HG03460 (cell line): ENCODE measurements around the gene KATNB1.

Source experiments
- ATAC-seq: cut with Tn5 transposase; IDR thresholded peaks from one replicate; pipeline ENCODE4 v1.9.1; 2021; ENCODE audit not compliant: unreplicated experiment

Gene KATNB1, protein sequence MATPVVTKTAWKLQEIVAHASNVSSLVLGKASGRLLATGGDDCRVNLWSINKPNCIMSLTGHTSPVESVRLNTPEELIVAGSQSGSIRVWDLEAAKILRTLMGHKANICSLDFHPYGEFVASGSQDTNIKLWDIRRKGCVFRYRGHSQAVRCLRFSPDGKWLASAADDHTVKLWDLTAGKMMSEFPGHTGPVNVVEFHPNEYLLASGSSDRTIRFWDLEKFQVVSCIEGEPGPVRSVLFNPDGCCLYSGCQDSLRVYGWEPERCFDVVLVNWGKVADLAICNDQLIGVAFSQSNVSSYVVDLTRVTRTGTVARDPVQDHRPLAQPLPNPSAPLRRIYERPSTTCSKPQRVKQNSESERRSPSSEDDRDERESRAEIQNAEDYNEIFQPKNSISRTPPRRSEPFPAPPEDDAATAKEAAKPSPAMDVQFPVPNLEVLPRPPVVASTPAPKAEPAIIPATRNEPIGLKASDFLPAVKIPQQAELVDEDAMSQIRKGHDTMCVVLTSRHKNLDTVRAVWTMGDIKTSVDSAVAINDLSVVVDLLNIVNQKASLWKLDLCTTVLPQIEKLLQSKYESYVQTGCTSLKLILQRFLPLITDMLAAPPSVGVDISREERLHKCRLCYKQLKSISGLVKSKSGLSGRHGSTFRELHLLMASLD

DNA sequence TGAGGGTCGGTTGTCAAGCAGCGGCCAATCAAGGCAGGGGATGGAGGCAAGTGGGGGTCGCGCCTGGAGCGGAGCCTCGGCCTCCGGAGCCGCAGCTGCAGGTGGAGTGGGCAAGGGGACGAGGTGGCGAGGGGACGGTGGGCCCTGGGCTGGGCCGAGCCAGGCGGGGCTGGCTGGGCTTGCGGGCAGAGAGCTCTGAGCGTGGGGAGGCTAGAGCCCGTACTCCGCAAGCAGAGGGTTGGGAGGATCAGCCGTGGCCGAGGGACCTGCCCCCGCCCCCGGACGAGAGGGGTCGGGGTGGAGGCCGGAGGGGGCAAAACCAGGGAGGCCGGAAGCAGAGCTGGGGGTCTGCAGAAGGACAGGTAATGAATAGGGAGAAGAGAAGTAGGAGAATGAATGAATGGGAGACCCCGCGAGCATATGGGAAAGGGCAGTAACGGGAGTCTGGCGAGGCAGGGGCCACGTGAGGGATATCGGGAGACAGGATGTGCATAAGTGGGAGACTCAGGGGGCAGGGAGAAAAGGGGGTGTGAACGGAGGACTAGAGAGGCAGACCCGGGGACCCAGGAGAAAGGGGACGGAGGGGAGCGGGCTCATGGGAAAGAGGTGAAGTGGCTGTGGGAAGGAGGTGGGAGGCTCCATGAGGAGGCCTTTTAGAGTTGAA lies at the start of gene KATNB1:
Gene KATNB1, plus strand, starts transcription at position 16 of the 664 bp plus-strand sequence. CDS start 1,474 bp downstream, outside the sequence.
- ATAC-seq: no peak

DNA sequence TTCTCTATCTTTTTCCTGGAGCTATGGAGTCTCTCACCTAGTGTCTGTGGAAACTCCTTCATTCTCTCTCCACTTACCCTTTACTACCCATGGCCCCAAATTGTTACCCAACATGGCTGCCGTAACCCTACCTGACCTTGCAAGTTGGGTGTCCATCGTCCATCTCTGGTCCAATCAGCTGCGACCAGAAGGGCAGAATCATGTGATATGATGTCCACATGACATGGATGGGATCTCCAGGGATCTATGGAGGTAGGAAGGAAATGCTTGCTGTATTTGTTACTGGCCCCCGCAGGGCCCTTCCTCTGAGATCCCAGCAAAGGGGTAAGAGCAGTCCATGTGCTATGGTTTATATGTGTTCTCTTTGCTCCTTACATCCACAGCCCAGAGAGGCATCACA lies 49.0 kb upstream of the KATNB1 start:
- no peak for ATAC-seq

DNA sequence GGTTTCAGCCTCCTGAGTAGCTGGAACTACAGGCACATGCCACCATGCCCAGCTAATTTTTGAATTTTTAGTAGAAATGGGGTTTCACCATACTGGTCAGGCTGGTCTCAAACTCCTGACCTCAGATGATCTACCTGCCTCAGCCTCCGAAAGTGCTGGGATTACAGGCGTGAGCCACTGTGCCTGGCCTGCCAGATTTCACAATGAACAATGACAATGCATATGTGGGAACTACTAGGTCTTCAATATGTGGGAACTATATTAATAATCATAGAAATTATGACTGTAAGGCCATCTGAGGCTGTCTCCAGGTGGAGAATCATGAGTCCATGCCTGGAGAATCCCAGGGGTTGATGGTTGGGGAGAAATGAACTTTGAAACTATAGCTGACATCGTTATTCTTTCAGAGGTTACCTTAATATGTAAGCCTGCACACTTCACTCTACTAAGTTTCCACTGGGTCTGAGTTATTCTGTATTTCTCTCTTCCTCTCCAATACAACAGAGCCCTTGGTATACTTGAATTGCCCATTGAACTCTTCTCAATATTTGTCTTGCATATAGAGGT lies 48.1 kb upstream of the KATNB1 start:
- no peak for ATAC-seq

DNA sequence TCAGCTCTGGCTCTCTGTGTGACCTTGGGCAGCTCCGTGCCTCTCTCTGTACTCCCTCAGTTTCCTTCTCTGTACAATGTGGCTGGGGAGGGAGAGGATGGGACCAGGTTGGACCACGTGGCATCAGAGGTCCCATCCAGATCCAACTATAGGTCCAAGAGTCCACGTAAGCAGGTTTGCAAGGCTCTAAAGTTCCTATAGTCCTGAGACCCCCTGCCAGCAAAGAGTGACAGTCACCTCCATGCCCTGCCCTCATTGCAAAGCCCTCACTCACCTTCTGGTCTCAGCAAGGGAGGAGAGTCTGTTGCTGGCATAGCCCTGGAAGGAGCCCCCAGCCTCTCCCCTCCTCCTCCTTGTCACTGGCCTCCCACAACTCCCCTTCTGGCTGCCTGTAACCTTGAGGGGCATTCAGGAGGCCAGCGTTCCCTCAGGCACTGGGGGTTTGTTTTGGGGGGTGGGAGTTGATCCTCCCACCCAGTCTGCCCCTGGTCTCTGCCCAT lies 47.0 kb upstream of the KATNB1 start:
- no peak for ATAC-seq

DNA sequence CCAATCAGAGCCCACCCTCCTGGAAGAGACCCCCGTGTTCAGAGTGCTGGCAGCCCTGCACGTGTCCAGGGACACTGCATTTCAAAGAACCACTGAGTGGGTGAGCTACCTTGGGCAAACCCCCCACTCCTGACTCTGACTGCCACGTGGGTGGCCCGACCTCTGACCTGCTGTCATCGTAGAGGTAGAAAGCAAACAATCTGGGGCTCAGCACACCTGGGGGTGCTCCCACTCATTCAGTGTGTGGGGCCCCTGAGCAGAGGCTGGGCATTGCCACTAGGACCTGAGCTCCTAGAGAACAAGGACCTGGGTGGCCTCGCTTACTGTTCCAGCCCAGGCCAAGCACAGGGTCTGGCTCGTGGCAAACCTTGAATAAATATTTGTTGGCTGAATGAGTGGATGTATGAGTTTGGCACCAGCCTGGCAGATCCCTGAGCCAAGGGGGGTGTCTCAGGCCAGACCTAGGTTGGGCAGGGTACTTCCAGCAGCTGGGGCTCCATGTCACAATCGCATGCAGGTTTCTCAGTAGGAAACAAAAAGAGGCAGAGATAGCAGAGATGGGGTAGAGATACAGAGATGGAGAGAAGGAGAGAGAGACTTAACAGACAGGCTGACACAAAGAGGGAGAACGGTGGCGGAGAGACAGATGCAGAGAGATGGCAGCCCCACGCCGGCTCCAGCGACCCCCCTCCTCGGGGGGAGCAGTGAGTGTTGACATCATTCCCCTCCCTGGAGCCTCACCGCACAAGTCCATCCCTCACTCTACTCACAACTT lies 46.4 kb upstream of the KATNB1 start:
- no peak for ATAC-seq

DNA sequence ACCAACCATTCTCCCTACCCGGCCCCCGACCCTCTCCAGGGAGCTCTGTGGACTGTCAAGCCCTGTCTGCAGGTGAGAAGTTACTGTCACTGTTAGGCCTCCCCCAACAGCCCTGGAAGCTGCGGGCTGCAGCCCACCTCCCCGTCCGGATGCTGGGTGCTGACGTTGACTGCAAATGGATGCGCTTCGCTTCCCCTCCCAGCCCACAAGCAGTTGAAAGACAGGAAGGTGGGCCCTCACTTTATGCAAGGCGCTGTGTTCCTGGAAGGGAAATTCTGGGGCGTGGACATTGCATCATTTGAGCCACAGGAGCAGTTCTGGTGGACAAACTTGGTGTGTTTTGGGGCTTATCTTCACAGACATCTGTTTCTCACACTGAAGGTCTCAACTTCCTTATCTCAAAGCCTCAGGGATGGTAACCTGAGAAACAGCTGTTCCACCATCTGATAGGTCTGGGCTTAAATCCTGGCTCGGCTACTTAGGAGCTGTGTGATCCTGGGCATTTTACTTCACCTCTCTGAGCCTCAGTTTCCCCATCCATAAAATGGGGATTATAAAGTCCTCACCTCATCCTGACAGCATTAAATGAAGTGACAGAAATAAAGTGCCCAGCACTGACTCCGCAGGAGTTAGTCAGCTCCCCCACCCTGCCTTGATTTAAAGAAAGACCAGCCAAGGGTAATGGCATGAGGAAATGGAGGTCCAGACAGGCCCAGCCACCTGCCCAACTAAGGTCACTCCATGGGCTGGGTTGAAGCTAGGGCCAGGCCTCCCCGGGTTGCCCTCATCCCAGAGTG lies 45.6 kb upstream of the KATNB1 start:
- ATAC-seq: peak; percentile 80

DNA sequence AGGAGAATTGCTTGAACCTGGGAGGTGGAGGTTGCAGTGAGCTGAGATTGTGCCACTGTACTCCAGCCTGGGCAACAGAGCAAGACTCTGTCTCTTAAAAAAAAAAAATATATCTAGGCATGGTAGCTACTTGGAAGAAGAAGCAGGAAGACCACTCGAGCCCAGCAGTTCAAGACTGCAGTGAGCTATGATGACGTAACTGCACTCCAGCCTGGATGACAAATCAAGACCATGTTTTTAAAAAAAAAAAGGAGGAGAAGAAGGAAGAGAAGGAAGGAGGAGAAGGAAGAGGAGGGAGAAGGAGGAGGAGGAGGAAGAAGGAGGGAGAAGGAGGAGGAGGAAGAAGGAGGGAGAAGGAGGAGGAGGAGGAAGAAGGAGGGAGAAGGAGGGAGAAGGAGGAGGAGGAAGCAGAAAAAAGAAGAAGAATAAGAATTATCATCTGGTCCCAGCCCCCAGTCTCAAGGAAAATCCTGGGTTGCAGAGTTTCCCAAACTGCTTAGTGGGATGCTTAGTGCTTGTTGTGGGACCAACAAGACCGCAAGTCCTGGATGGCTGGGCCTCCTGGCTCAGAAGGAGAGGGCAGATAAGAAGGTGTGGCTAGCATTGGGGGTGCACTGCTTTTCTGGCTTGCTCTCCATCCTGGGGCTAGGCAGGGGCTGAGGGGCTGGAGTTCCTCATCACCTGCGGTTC lies 44.6 kb upstream of the KATNB1 start:
- ATAC-seq: no peak

DNA sequence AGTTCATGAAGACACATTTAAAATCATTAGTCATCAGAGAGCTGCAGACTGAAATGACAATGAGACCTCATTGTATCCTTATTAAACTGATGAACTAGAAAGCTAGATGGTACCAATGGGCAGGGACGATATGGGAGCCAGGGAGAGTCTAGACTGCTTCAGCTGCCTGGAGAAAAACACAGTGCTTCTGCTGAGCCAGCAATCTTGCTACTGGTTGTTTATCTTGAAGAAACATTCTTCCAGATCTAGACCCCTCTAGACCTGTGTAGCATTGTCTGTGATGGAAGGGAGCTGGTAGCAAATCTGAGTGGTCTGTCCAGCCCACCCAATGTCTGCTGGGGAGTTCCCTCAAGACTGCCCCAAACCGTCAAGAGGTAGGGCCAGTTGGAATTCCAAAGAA lies 42.9 kb upstream of the KATNB1 start:
- no peak for ATAC-seq

DNA sequence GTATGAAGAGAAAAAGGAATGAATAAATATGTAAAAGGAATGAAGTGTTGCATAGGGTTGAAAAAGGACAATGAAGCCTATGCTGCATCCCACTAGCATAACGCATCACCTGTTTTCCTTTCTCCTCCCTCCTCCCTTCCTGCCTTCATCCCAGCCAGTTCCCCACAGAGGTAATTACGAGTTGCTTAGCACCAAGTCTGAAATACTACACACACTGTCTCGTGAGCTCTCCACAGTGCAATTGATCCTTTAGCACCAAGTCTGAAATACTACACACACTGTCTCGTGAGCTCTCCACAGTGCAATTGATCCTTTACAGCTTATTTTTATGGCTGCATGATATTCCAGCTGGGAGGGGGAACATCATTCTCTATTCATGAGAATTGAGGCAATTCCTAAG lies 42.0 kb upstream of the KATNB1 start:
- ATAC-seq: no peak

DNA sequence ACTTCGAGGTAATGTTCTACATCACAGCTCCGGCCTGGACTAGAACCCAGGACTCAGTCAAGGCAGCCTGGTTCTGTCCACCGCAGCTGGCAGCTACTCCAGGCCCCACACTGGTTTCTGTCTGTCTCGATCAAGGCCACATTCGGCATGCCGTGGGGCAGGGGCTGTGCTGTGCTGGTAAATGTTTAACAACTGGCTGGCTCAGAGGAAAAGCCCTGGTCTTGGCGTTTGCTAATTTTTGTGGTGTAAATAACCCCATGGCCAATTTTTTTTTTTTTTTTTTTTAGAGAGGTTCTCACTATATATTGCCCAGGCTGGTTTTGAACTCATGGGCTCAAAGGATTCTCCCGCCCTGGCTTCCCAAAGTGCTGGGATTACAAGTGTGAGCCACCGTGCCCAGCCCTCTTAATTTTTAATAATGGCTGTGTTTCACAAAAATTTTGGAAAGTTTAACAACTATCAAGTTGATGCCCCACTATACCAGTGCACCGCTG lies 41.3 kb upstream of the KATNB1 start:
- ATAC-seq: no peak

DNA sequence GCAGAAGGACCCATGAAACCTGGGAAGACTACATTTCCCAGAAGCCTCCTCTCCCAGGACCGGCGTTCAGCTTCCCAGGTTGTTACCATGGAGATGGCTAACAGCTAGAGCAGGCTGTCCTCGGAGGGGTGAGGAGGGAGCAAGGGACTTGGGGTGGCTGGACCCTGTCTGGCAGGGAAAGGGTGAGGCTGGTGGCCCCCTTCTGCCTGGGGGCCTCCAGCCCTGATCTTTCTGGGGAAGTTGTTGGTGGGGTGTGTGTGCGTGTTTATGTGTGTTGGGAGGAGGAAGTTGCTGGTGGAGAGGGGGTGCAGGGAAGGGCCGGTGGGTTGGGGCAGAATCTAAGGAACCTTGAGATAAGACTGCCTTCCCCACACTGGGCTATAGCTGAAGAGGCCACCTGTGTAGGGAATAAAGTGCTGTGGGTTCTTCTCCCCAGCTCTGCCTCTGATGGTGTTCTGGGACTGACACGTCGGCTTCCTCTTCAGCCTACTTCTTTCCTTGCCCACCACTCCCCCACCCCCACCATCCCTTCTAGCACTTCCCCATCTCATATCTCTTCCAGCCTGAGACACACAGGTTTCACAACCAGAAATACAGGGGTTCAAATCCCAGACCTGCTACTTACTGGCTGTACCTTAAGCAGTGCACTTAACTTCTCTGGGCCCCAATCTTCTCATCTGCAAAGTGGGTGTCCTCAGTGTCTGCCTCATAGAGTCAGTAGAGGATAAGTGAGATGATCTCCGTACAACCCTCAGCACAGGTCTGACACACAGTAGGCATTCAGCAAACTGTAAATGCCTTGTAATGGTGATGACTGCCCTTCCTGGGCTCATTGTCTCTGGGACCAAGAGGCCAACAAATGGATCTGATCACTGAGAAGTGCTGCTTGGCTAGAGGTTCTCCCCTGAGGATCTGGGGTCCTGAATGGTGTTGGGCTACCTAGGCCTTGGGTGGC lies 40.6 kb upstream of the KATNB1 start, which contains the start of gene DRC7:
Gene DRC7, plus strand, starts transcription at position 82 of the 955 bp plus-strand sequence. CDS start 3,144 bp downstream, outside the sequence.
- ATAC-seq: no peak

DNA sequence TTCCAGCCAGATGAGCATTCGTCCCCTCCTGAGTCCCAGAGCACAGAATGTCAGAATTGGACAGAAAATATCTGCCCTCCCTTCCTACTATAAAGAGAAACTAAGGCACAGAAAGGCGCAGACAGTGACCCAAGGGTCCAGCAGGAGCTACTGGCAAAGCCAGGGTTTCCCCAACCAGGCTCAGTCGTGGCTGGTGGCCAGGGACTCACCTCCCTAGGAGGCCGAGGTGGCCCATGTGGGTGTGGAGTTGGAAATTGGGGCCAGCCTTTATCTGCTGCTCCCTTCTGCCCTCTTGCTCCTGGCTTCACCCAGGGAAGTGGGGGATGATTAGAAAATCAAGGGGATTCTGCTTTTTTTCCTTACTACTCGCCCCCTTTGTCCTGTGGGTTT lies 39.9 kb upstream of the KATNB1 start:
- no peak for ATAC-seq

DNA sequence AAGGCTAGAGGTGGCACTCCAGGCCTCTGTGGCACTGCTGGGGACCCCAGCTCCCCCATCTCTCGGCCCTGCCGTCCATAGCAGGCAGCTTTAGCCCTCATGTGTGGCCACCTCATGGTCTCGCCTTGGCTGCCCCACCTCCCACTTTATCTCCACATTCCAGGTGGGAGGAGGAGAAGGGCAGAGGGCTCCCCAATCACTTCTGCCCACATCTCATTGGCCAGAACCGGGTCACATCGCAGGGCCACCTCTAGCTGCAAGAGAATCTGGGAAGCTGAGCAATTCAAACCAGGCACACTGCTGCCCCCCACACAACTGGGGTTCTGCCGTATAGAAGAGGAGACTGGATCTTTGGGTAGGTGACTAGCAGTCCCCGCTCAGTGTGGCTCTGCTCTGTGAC lies 39.3 kb upstream of the KATNB1 start:
- no peak for ATAC-seq

DNA sequence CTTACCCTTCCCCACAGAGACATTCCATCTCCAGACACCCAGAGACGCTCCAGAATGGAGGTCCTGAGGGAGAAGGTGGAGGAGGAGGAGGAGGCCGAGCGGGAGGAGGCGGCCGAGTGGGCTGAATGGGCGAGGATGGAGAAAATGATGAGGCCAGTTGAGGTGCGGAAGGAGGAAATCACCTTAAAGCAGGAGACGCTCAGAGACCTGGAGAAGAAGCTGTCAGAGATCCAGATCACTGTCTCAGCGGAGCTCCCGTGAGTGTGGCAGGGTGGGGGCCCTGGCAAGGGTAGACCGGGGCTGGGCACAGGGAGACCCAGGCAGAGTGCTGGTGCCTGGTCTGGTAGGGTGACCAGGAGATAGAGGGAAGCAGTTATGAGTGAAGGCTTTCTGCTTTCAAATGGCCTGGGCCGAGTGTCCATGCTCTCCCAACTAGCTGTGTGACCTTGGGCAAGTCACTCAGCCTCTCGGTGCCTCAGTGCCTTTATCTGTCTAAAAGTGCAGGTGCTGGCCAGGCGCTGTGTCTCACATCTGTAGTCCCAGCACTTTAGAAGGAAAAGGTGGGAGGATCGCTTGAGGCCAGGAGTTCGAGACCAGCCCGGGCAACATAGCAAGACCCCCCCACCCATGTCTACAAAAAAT lies 37.6 kb upstream of the KATNB1 start:
- ATAC-seq: no peak

DNA sequence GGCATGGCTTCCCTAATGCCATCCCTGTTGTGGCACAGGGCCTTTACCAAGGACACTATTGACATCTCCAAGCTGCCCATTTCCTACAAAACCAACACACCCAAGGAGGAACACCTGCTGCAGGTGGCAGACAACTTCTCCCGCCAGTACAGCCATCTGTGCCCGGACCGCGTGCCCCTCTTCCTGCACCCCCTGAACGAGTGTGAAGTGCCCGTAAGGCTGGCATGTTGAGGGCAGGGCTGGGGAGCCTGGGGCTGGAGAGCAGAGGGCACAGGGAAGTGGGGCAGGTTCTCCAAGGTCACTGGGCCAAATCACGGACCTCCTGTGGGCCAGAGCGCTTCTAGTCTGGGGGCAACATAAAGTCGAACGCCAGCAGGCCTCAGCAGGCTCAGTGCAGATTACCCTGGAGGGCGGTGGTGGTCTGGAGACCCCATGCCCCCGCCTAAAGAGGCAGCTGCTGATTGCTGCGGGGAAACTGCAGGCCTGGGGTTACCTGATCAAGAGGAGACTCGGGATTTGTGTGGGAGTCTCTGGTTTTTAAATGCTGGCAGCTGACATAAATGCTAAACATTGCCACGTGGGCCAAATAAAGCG lies 36.7 kb upstream of the KATNB1 start:
- ATAC-seq: no peak

DNA sequence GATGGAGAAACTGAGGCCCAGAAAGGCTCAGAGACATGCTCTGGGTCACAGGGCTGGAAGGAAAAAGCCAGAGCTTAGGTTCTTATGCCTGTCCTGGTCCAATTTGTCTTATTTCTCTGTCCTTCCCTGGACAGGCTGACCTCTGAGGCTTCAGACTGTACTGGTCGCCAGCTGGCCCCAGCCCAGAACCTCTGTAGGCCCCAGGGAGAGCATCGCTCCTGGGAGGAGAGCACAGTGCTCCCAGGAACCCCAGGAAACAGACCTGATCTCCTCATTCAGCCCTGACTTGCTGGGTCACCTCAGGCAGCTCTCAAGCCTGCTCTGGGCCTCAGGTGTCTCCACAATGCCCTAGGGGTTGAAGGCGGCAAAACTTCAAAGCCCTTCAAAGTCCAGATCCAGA lies 36.1 kb upstream of the KATNB1 start:
- no peak for ATAC-seq

DNA sequence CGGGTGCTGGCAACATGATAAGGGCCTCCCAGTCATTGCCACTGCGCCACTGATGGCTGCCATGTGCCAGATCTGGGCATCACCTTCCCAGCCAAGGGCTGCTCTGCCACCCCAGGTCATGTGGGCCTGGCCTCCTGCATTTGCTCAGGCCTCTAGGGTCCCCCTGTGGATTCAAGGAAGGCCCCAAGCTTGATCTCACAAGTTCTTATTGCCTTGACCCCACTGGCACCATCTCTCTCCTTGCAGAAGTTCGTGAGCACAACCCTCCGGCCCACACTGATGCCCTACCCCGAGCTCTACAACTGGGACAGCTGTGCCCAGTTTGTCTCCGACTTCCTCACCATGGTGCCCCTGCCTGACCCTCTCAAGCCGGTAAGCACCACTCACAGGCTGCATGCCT lies 35.7 kb upstream of the KATNB1 start:
- no peak for ATAC-seq
